Brain pericyte (primary cell): ENCODE measurements around the gene SPATA2L.

Experiments used
- DNase-seq: peaks from one replicate; pipeline ENCODE4 v3.0.0-alpha.2; 2012; ENCODE audit warnings: low read depth, low spot score

The SPATA2L gene

DNA sequence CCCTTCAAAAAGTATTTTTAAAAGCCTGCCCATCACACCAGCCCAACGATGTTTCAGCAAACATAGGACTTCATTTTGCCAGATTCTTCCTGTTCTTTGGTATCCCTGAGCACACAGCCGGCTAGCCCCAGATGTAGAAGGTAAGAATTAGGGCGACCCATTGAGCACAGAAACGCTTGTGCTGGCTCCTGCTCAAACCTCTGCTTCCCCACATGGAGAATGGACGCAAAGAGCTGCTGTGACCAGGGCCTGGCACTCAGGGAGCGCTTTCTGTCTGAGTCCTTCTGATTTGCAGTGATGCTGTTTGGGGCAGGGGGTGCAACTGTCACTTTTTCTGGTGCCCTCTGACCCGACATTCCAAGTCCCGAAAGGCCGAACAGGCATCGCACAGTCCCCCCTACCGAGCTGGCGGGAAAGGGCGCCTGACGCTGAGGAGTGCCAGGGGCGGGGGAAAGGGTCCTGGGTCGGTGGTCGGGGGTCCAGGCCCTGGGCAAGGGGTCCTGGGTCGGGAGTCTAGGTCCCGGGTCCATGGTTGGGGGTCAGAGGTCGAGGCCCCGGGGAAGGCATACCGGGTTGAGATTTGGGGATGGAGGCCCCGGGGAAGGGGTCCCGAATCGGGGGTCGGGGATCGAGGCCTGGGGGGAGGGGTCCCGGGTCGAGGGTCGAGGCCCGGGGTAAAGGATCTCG lies 44.9 kb downstream of the SPATA2L start:
- DNase-seq, result no peak

DNA sequence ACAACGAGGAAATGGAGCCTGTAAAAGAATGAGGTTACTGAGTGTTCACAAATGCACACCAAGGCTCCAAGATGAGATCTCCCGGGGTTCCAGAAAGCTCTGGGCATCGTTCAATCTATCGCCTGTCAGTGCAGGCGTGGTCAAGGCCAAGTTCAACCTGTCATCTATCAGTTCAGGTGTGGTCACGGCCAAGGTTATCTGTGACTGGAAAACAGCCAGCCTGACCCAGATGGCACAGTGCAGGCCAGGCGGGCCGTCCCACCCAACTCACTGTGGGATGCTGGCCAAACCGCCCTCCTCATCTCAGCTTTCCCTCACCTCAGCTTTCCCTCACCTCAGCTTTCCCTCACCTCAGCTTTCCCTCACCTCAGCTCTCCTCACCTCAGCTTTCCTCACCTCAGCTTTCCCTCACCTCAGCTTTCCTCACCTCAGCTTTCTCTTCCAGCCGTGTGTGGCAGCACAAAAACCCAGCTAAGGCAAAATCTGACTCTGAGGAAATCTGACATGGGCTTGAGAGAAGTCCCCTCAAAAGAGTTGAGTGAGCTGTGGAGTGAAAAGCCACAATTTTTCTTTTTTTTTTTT lies 46.4 kb downstream of the SPATA2L start:
- no peak for DNase-seq

DNA sequence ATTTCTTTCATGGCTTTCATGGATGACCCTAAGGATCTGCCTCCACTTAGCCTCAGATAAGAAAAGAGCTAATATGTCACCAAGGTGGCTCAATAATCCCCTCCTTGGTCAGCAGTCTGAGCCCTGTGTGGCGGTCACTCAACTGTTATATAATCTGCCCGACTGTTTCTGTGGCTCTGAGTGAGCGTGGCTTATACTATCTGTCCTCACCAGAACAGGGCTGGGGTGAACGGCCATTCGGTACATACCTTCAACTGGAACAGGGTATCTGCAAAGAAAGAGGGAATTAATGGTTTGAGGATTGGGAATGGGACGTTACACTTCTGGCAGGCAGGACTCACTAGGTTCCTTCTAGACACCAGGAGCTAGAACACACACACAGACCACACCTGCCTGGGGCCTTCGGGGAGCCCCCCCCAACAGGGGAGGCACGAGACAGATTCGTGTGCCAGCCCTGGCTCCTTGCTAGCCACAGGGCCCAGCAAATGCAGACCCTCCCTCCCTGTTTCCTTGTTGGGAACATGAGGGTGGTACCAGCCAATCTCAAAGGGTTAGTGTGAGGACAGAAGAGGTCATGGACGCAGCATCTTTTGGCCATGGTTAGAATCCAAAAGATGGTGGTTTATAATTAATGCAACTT lies 47.7 kb downstream of the SPATA2L start:
- DNase-seq, result no peak

DNA sequence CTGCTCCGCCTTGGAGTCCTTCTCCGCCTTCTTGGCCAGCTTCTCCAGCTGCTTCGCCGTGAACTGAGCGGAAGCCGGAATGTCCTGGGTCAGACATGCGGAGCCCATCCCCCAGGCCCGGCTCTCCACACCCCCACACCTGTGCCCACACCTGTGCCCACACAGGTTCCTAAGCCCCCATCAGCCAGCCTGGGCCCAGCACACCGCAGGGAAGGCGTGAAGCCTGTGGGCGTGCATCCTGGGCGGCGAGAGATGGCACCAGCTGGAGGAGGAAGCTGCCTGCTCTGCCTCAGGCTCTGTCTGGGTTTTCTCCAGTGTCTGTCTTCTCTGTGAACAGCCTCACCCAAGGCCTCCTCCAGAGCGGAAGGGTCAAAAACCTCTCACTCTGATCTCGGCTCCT lies 49.9 kb downstream of the SPATA2L start:
- DNase-seq, result no peak

DNA sequence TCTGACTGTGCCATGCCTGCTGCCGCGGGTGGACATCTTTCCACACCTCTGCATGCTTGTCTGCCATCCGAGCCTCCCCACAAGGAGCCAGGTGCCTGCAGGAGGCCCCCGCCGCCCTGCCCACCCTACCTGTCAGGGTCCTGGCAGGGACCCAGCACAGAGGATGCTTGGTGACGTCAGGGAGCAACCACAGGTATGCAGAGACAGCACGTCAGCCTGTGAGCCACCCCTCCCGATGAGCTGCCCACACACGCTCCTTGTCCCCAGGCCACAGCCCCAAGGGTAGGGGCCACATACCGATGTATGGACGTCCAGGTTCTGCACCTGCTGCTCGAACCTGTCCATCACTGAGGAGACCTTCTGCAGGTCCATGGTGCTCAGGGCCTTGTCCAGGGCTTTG lies 54.6 kb downstream of the SPATA2L start:
- no peak for DNase-seq
